Prostate gland (tissue), 2 donors: Measurements from ENCODE around the gene PNPLA7. TPM values are rescaled to one million over a fixed set of nuclear protein-coding genes. Genes with fewer than 3 reads are reported as not detected.

Source experiments
- DNase-seq: peaks from one replicate; pipeline ENCODE4 v3.0.0-alpha.2; 2019; ENCODE audit warnings: low spot score
- H3K27ac ChIP-seq, 2 donors: fragments of 200-600 bp; sonication (generic); 2 replicates each; pipeline ENCODE4 v1.5.1; 2017 to 2019
- H3K27me3 ChIP-seq: fragments of 200-600 bp; sonication (generic); replicated peaks from 2 replicates; pipeline ENCODE4 v1.5.1; 2019; ENCODE audit not compliant: insufficient read depth
- H3K36me3 ChIP-seq, 2 donors: fragments of 200-600 bp; sonication (generic); 1 replicate in 1 of 2; 2 replicates in 1 of 2; pipeline versions ENCODE4 v1.5.1 to v1.8.1; 2017 to 2019
- H3K4me1 ChIP-seq: fragments of 200-600 bp; sonication (generic); replicated peaks from 2 replicates; pipeline ENCODE4 v1.5.1; 2019
- H3K4me3 ChIP-seq, 2 donors: fragments of 200-600 bp; sonication (generic); 2 replicates each; pipeline ENCODE4 v1.5.1; 2017 to 2019
- H3K9me3 ChIP-seq: fragments of 200-600 bp; sonication (generic); 2 replicates; pipeline ENCODE4 v1.5.1; 2017
- CTCF ChIP-seq, 4 experiments: fragments of 200-600 bp in 2 of 4; fragments of 450-650 bp in 2 of 4; sonication (generic) in 2 of 4; IDR thresholded peaks; 1 replicate in 3 of 4; 2 replicates in 1 of 4; pipeline ENCODE4 v1.5.1; 2016 to 2019; ENCODE audit warnings: antibody characterized with exemption in 4 of 4, mild to moderate bottlenecking in 2 of 4, moderate library complexity in 2 of 4
- POLR2A ChIP-seq: fragments of 450-650 bp; IDR thresholded peaks from one replicate; pipeline ENCODE4 v1.6.1; 2016; ENCODE audit warnings: antibody characterized with exemption, mild to moderate bottlenecking
- POLR2AphosphoS5 ChIP-seq: sonication (generic); formaldehyde crosslinking; IDR thresholded peaks from one replicate; pipeline ENCODE4 v1.6.1; 2017; ENCODE audit warnings: antibody characterized with exemption
- WGBS: methylation state at CpG from one replicate; pipeline ENCODE4 v1.1.5; 2018; 5-methylcytosine and 5-hydroxymethylcytosine counted together
- intact Hi-C: fragments of 100-400 bp; cut with DNase I; formaldehyde crosslinking; loops from one replicate; pipeline ENCODE4 v1.14.2; 2022
- total RNA-seq, 2 donors: library from RNA; depleted of rRNA; stranded (reverse); fragments of >200 nt; gene quantifications; one replicate each; pipeline ENCODE4 v1.1.0, GENCODE V29; 2016

The PNPLA7 gene
- total RNA-seq, 2 donors from 2014 or later, result 34.2 to 64.3 TPM

GRCh38 chr9:137433349-137433915, 116.8 kb downstream of the PNPLA7 start:
- TF ChIP-seq POLR2A, result no peak
- TF ChIP-seq POLR2AphosphoS5, result no peak
- TF ChIP-seq CTCF (IDR thresholded peaks at IDR 0.05), result no peak
- Histone ChIP-seq H3K4me1 (peaks cover 3% of the 10 kb centered on the region), H3K36me3 (no peaks in the 10 kb centered on the region), H3K9me3 (no peaks in the 10 kb centered on the region), H3K27ac (no peak overlapping the region), H3K27me3 (no peaks in the 10 kb centered on the region), H3K4me3 (no peak overlapping the region)
- no peak for DNase-seq
- intact Hi-C loops, result no loop called here
- WGBS, result 82% methylated on average over 18 of the region's 19 CpGs

- H3K27me3 ChIP-seq, result no peaks in the 10 kb centered on the region
- no peak overlapping the region for H3K27ac ChIP-seq
- H3K4me1 ChIP-seq, result peaks cover 3% of the 10 kb centered on the region
- H3K9me3 ChIP-seq, result no peaks in the 10 kb centered on the region
- DNase-seq, result no peak
- intact Hi-C loops, result no loop called here
- 85% methylated on average over 11 of the region's 20 CpGs for WGBS
- H3K4me3 ChIP-seq, result no peak overlapping the region
- no peaks in the 10 kb centered on the region for H3K36me3 ChIP-seq
- TF ChIP-seq CTCF (IDR thresholded peaks at IDR 0.05) (no peak), POLR2A (no peak), POLR2AphosphoS5 (no peak)
These were observed 117.4 kb downstream of the PNPLA7 start for GRCh38 chr9:137432687-137433348.

- 80% methylated on average over 19 of the region's 21 CpGs for WGBS
- H3K27me3 ChIP-seq, result no peaks in the 10 kb centered on the region
- H3K36me3 ChIP-seq, result no peaks in the 10 kb centered on the region
- H3K4me1 ChIP-seq, result peaks cover 3% of the 10 kb centered on the region
- no peak overlapping the region for H3K27ac ChIP-seq
- no peak for DNase-seq
- no peak for TF ChIP-seq CTCF (IDR thresholded peaks at IDR 0.05)
- no peak for TF ChIP-seq POLR2AphosphoS5
- no peak for TF ChIP-seq POLR2A
- no peaks in the 10 kb centered on the region for H3K9me3 ChIP-seq
- no peak overlapping the region for H3K4me3 ChIP-seq
- intact Hi-C loops, result no loop called here
These were observed 118.7 kb downstream of the PNPLA7 start for GRCh38 chr9:137431416-137431931.

GRCh38 chr9:137430723-137431415, 119.3 kb downstream of the PNPLA7 start:
- Histone ChIP-seq H3K36me3 (no peaks in the 10 kb centered on the region), H3K27me3 (no peaks in the 10 kb centered on the region), H3K4me1 (no peaks in the 10 kb centered on the region), H3K4me3 (no peak overlapping the region), H3K9me3 (no peaks in the 10 kb centered on the region), H3K27ac (no peak overlapping the region)
- no peak for DNase-seq
- intact Hi-C loops, result no loop called here
- TF ChIP-seq CTCF (IDR thresholded peaks at IDR 0.05) (no peak), POLR2AphosphoS5 (no peak), POLR2A (no peak)
- WGBS, result 90% methylated on average over 17 of the region's 27 CpGs
